ENCODE results near the gene LRATD1.

- TF ChIP-seq CTCF (IDR thresholded peaks at IDR 0.05; ENCODE audit: low read depth, low read length), result no peak
- no peak for TF ChIP-seq EZH2phosphoT487 (IDR thresholded peaks at IDR 0.05; ENCODE audit: low read depth)
Measured at GRCh38 chr2:14603676-14604075, 28.8 kb upstream of the LRATD1 start.

Measured in OCI-LY3 (cell line).